Liver (tissue), 9 donors: Measurements from ENCODE around the gene SLC16A10. TPM values are rescaled to one million over a fixed set of nuclear protein-coding genes. Genes with fewer than 3 reads are reported as not detected.

ENCODE experiments used
- DNase-seq: peaks from one replicate; pipeline ENCODE4 v3.0.0-alpha.2; 2017; ENCODE audit warnings: low spot score
- H3K27ac ChIP-seq, 2 donors: one replicate each; pipeline ENCODE4 v1.7.0; 2013; ENCODE audit warnings: inconsistent platforms in 2 of 2, low read length in 2 of 2, control low read depth in 1 of 2, low read depth in 1 of 2, mild to moderate bottlenecking in 1 of 2
- H3K27me3 ChIP-seq, 4 donors: one replicate each; pipeline versions ENCODE4 v1.6.1 to v1.7.0; 2013; ENCODE audit warnings: low read length in 3 of 4, inconsistent platforms in 1 of 4, mild to moderate bottlenecking in 1 of 4, moderate library complexity in 1 of 4; ENCODE audit not compliant: control insufficient read depth in 4 of 4, insufficient read depth in 4 of 4
- H3K36me3 ChIP-seq, 4 donors: one replicate each; pipeline versions ENCODE4 v1.6.1 to v1.7.0; 2013; ENCODE audit warnings: low read length in 3 of 4, mild to moderate bottlenecking in 3 of 4, low read depth in 1 of 4, moderate library complexity in 1 of 4; ENCODE audit not compliant: control insufficient read depth in 4 of 4, insufficient read depth in 3 of 4
- H3K4me1 ChIP-seq, 4 donors: one replicate each; pipeline versions ENCODE4 v1.6.1 to v1.7.0; 2013; ENCODE audit warnings: low read length in 3 of 4, mild to moderate bottlenecking in 3 of 4, moderate library complexity in 1 of 4; ENCODE audit not compliant: control insufficient read depth in 4 of 4, insufficient read depth in 4 of 4
- H3K4me3 ChIP-seq, 3 donors: one replicate each; pipeline versions ENCODE4 v1.6.1 to v1.7.0; 2013; ENCODE audit warnings: low read length in 3 of 3, control low read depth in 1 of 3, low read depth in 1 of 3, mild to moderate bottlenecking in 1 of 3
- H3K9ac ChIP-seq, 2 donors: one replicate each; pipeline ENCODE4 v1.7.0; 2013; ENCODE audit warnings: low read length in 2 of 2, mild to moderate bottlenecking in 2 of 2, moderate library complexity in 2 of 2, control low read depth in 1 of 2, low read depth in 1 of 2
- H3K9me3 ChIP-seq, 4 donors: one replicate each; pipeline versions ENCODE4 v1.6.1 to v1.7.0; 2013; ENCODE audit warnings: low read length in 3 of 4; ENCODE audit not compliant: control insufficient read depth in 4 of 4
- ATF3 ChIP-seq: IDR thresholded peaks from 2 replicates; pipeline ENCODE4 v1.6.1; 2016; ENCODE audit warnings: antibody characterized with exemption
- EGR1 ChIP-seq, 2 donors: IDR thresholded peaks; 2 replicates each; pipeline ENCODE4 v1.6.1; 2016 to 2018; ENCODE audit warnings: antibody characterized with exemption in 2 of 2, low read depth in 2 of 2
- FOXA1 ChIP-seq: IDR thresholded peaks from 2 replicates; pipeline ENCODE4 v1.6.1; 2016; ENCODE audit warnings: antibody characterized with exemption
- FOXA2 ChIP-seq: IDR thresholded peaks from 2 replicates; pipeline ENCODE4 v1.6.1; 2016; ENCODE audit warnings: antibody characterized with exemption
- GABPA ChIP-seq, 2 donors: IDR thresholded peaks in 1 of 2; conservative IDR thresholded peaks in 1 of 2; 2 replicates each; pipeline ENCODE4 v1.6.1; 2016; ENCODE audit warnings: antibody characterized with exemption in 2 of 2, mild to moderate bottlenecking in 1 of 2, moderate library complexity in 1 of 2
- HNF4A ChIP-seq, 2 donors: conservative IDR thresholded peaks; 2 replicates each; pipeline ENCODE4 v1.6.1; 2016; ENCODE audit warnings: antibody characterized with exemption in 2 of 2, mild to moderate bottlenecking in 2 of 2
- HNF4G ChIP-seq: IDR thresholded peaks from 2 replicates; pipeline ENCODE4 v1.6.1; 2016; ENCODE audit warnings: antibody characterized with exemption
- JUND ChIP-seq, 2 donors: IDR thresholded peaks; 2 replicates each; pipeline ENCODE4 v1.6.1; 2016; ENCODE audit warnings: antibody characterized with exemption in 2 of 2
- NR2F2 ChIP-seq: IDR thresholded peaks from 2 replicates; pipeline ENCODE4 v1.6.1; 2016; ENCODE audit warnings: antibody characterized with exemption
- RAD21 ChIP-seq, 2 donors: IDR thresholded peaks; 2 replicates each; pipeline ENCODE4 v1.6.1; 2016; ENCODE audit warnings: antibody characterized with exemption in 2 of 2, mild to moderate bottlenecking in 2 of 2
- RXRA ChIP-seq, 2 donors: IDR thresholded peaks; 2 replicates each; pipeline ENCODE4 v1.6.1; 2017 to 2018; ENCODE audit warnings: antibody characterized with exemption in 2 of 2, mild to moderate bottlenecking in 1 of 2
- SP1 ChIP-seq: IDR thresholded peaks from 2 replicates; pipeline ENCODE4 v1.6.1; 2018; ENCODE audit warnings: antibody characterized with exemption, mild to moderate bottlenecking
- TAF1 ChIP-seq: conservative IDR thresholded peaks from 2 replicates; pipeline ENCODE4 v1.6.1; 2016; ENCODE audit warnings: antibody characterized with exemption, mild to moderate bottlenecking
- YY1 ChIP-seq: IDR thresholded peaks from 2 replicates; pipeline ENCODE4 v1.6.1; 2016; ENCODE audit warnings: antibody characterized with exemption, mild to moderate bottlenecking
- WGBS: extraction: QIAGEN DNeasy Blood & Tissue Kit; methylation state at CpG from one replicate; pipeline ENCODE4 v1.1.7; 2013; 5-methylcytosine and 5-hydroxymethylcytosine counted together
- polyA plus RNA-seq, 2 donors: library from polyadenylated mRNA; stranded (reverse) in 1 of 2; unstranded in 1 of 2; fragments of 200-250 nt in 1 of 2; fragments of >200 nt in 1 of 2; fragmentation: Nextera tagmentation in 1 of 2; extraction: Ambion mirVana in 1 of 2; gene quantifications; one replicate each; pipeline versions ENCODE4 v1.2.1 to v1.2.3, GENCODE V29; 2013 to 2015
- total RNA-seq, 2 donors: library from RNA; depleted of rRNA; stranded (reverse); fragments of >200 nt; gene quantifications; one replicate each; pipeline ENCODE4 v1.2.3, GENCODE V29; 2014
- TF ChIP-seq, protein P1 (sequence below): IDR thresholded peaks from 2 replicates; pipeline ENCODE4 v1.6.1; 2016; ENCODE audit warnings: antibody characterized with exemption
- TF ChIP-seq, protein P2 (sequence below): IDR thresholded peaks from 2 replicates; pipeline ENCODE4 v1.6.1; 2016; ENCODE audit warnings: antibody characterized with exemption, mild to moderate bottlenecking
- TF ChIP-seq, protein P3 (sequence below): fragments of 150-350 bp; IDR thresholded peaks from 2 replicates; pipeline ENCODE4 v1.5.1; 2017; ENCODE audit warnings: improper control_type of control experiment, low read depth, low read length; ENCODE audit not compliant: missing input control
- TF ChIP-seq, protein P4 (sequence below): IDR thresholded peaks from 2 replicates; pipeline ENCODE4 v1.6.1; 2016; ENCODE audit warnings: antibody characterized with exemption
- donor health status: healthy.
- donor health status: healthy.
- donor health status: healthy.
- donor health status: healthy.
- donor health status: healthy.

Gene SLC16A10
- total and polyA plus RNA-seq, 4 donors, result 1.8 to 16.7 (median 8.4) TPM

DNA sequence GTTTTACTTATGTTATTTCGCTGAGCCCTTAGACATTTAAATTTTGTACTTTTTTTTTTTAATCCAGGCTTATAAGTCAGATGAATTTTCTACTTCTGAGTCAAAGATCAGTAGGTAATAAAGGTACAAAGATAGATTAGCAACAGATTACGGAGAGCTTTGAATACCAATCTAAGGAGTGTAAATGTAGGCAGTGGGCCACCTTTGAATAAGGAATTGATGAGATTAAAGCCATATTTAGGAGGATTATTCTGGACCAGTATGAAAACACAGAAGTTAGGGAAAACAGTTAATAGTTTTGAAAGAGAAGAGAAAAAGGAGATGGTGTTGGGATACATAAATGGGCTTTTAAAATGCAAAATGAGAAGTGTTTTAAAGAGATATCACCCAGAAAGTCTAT lies 117.6 kb downstream of the SLC16A10 start (continued):
- TF ChIP-seq TAF1, result no peak
- no peak for TF ChIP-seq NR2F2
- no peak for TF ChIP-seq YY1
- no peak for TF ChIP-seq SP1

DNA sequence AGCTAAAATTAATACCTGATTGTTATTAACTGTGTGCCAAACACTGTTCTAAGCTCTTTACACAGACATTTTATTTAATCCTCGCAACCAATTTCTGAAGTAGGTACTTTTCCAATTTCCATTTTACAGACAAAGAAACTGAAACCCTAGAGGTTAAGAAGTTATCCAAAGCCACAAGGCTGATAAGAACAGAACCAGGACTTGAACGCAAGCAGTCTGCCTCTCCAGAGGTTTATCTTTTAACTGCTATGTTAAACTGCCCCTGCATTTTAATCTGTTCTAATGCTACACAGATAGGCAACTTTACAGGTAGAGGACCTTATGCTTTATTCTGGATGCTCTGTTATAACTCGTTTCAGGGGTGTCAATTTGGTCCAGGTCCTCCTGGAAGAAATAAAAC lies 118.2 kb downstream of the SLC16A10 start:
- no peak for TF ChIP-seq RAD21 (IDR thresholded peaks at IDR 0.05)
- TF ChIP-seq HNF4G, result no peak
- TF ChIP-seq TAF1, result no peak
- TF ChIP-seq, protein P1, sequence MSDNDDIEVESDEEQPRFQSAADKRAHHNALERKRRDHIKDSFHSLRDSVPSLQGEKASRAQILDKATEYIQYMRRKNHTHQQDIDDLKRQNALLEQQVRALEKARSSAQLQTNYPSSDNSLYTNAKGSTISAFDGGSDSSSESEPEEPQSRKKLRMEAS, result no peak
- no peak for TF ChIP-seq HNF4A (conservative IDR thresholded peaks at IDR 0.05)
- TF ChIP-seq, protein P2, sequence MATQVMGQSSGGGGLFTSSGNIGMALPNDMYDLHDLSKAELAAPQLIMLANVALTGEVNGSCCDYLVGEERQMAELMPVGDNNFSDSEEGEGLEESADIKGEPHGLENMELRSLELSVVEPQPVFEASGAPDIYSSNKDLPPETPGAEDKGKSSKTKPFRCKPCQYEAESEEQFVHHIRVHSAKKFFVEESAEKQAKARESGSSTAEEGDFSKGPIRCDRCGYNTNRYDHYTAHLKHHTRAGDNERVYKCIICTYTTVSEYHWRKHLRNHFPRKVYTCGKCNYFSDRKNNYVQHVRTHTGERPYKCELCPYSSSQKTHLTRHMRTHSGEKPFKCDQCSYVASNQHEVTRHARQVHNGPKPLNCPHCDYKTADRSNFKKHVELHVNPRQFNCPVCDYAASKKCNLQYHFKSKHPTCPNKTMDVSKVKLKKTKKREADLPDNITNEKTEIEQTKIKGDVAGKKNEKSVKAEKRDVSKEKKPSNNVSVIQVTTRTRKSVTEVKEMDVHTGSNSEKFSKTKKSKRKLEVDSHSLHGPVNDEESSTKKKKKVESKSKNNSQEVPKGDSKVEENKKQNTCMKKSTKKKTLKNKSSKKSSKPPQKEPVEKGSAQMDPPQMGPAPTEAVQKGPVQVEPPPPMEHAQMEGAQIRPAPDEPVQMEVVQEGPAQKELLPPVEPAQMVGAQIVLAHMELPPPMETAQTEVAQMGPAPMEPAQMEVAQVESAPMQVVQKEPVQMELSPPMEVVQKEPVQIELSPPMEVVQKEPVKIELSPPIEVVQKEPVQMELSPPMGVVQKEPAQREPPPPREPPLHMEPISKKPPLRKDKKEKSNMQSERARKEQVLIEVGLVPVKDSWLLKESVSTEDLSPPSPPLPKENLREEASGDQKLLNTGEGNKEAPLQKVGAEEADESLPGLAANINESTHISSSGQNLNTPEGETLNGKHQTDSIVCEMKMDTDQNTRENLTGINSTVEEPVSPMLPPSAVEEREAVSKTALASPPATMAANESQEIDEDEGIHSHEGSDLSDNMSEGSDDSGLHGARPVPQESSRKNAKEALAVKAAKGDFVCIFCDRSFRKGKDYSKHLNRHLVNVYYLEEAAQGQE, result no peak
- no peak for TF ChIP-seq YY1
- TF ChIP-seq EGR1 (IDR thresholded peaks at IDR 0.05; ENCODE audit: low read depth in 2 of 2), result no peak
- TF ChIP-seq FOXA2, result no peak
- no peak for TF ChIP-seq NR2F2
- TF ChIP-seq, protein P3, sequence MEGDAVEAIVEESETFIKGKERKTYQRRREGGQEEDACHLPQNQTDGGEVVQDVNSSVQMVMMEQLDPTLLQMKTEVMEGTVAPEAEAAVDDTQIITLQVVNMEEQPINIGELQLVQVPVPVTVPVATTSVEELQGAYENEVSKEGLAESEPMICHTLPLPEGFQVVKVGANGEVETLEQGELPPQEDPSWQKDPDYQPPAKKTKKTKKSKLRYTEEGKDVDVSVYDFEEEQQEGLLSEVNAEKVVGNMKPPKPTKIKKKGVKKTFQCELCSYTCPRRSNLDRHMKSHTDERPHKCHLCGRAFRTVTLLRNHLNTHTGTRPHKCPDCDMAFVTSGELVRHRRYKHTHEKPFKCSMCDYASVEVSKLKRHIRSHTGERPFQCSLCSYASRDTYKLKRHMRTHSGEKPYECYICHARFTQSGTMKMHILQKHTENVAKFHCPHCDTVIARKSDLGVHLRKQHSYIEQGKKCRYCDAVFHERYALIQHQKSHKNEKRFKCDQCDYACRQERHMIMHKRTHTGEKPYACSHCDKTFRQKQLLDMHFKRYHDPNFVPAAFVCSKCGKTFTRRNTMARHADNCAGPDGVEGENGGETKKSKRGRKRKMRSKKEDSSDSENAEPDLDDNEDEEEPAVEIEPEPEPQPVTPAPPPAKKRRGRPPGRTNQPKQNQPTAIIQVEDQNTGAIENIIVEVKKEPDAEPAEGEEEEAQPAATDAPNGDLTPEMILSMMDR, result no peak
- no peak for TF ChIP-seq ATF3
- no peak for TF ChIP-seq JUND (IDR thresholded peaks at IDR 0.05)
- no peak for TF ChIP-seq RXRA (IDR thresholded peaks at IDR 0.05)
- TF ChIP-seq FOXA1, result no peak
- no peak for TF ChIP-seq GABPA (IDR thresholded peaks at IDR 0.05 in 1 of 2, conservative IDR thresholded peaks at IDR 0.05 in 1 of 2)
- TF ChIP-seq, protein P4, sequence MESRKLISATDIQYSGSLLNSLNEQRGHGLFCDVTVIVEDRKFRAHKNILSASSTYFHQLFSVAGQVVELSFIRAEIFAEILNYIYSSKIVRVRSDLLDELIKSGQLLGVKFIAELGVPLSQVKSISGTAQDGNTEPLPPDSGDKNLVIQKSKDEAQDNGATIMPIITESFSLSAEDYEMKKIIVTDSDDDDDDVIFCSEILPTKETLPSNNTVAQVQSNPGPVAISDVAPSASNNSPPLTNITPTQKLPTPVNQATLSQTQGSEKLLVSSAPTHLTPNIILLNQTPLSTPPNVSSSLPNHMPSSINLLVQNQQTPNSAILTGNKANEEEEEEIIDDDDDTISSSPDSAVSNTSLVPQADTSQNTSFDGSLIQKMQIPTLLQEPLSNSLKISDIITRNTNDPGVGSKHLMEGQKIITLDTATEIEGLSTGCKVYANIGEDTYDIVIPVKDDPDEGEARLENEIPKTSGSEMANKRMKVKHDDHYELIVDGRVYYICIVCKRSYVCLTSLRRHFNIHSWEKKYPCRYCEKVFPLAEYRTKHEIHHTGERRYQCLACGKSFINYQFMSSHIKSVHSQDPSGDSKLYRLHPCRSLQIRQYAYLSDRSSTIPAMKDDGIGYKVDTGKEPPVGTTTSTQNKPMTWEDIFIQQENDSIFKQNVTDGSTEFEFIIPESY, result no peak
- TF ChIP-seq SP1, result no peak
- 74% methylated on average over 3 of the region's 3 CpGs for WGBS
- no peaks in the 10 kb centered on the region for H3K9me3 ChIP-seq
- H3K4me3 ChIP-seq, result no peak overlapping the region
- peaks cover 0 to 11% (median 7%) of the 10 kb centered on the region in 4 donors for H3K4me1 ChIP-seq
- no peak for DNase-seq
- H3K9ac ChIP-seq, result no peak overlapping the region
- no peaks in the 10 kb centered on the region for H3K36me3 ChIP-seq
- H3K27me3 ChIP-seq, result no peaks in the 10 kb centered on the region
- no peak overlapping the region for H3K27ac ChIP-seq
